Kidney glomerular epithelial cell (primary cell): ENCODE data around the gene TNK1.

ENCODE experiments used
- DNase-seq: peaks from one replicate; lab custom pipeline; 2025; lab: John Stamatoyannopoulos, UW

TNK1 gene

DNA sequence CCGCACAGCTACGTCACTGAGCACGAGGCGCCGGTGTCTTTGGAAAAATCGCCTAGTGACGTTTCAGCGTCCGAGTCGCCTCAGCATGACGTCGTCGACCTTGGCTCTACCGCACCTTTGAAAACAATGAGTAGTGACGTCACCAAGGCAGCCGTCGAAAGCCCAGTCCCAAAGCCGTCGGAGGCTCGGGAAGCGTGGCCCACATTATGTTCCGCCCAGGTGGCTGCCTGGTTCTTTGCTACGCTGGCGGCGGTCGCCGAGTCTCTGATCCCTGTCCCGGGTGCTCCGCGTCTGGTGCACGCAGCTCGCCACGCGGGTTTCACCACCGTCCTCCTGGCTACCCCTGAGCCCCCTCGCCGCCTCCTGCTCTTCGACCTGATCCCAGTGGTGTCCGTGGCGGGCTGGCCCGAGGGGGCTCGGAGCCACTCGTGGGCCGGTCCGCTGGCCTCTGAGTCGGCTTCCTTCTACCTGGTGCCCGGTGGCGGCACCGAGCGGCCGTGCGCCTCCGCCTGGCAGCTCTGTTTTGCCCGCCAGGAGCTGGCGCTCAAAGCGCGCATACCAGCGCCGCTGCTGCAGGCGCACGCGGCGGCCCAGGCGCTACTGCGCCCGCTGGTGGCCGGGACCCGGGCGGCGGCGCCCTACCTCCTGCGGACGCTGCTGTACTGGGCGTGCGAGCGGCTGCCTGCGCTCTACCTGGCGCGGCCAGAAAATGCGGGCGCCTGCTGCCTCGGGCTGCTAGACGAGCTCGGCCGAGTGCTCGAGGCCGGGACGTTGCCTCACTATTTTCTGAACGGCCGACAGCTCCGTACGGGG is 55.9 kb downstream of the TNK1 start:
- DNase-seq, result peak; percentile 40

DNA sequence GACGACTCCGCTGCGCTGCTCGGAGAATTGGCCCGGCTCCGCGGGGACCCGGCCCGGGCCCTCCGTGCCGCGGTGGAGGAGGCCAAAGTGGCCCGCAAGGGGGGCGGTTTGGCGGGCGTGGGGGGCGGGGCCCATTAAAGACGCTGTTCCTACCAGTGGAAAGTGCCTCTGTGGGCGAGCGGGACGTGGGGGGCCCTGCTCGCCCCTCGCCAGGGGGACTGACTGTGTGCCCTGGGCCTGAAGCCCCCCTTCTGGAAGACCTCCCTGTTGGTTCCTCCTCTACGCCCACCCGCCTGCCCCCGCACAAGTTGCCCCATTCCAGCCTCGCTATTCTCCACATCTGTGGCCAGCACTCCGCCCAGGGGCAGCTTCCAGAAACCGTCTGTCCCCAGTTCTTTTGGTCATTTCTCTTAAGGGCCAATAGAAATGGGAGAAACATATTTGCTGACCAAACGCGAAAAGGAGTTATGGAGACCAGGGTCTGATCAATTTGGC is 56.5 kb downstream of the TNK1 start:
- no peak for DNase-seq

DNA sequence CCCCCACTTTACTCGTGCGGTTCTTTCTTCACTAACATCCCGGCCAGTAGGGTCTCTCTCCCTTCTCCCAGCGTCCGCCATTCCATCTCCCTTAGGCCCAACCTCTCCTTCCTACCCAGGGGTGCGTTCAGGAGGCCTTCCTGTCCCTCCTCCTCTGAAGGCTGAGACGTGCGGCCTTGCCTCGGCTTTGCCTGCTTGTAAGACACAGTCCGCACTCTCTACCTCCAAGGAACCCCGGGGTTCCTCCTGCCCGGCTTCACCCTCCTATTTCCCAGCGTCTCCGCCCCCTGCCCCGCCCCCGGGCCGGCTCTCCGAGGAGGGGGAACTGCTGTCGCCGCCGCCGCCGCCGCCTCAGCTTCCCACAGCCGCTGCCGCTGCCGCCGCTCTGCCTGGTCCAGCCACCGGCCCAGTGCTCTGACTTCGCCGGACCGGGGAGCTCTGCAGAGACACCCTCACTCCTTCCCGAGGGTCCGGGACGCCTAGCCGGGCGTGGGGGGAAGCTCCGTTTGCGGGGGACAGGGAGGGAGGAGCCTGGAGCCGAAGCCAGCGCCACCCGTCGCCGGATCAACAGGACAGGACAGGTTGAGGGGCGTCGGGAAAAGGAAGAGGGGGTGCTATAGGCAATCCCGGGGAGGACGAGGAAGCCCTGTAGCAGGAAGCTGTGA is 57.2 kb downstream of the TNK1 start:
- no peak for DNase-seq

- DNase-seq, result no peak
These were observed 58.0 kb downstream of the TNK1 start for GRCh38 chr17:7438656-7439460.
